B cell (primary cell): ENCODE data around the gene WDR35. TPM values are rescaled to one million over a fixed set of nuclear protein-coding genes. Genes with fewer than 3 reads are reported as not detected.
A peak's percentile ranks its signal among the peaks of the same experiment; 100 is the strongest.

Experiments
- ATAC-seq: fragments of 200-7000 bp; cut with Tn5 transposase; one replicate; pipeline ENCODE4 v1.10.0; 2021; ENCODE audit warnings: low read depth, mild to moderate bottlenecking, moderate number of reproducible peaks, moderate library complexity
- CTCF ChIA-PET: fragments of 350-600 bp; sonication (Branson Sonifier 250); formaldehyde crosslinking; loops from one replicate; lab custom pipeline; 2021; ENCODE audit warnings: antibody characterized with exemption, inconsistent platforms; lab: Charles Lee
- POLR2A ChIA-PET: fragments of 350-600 bp; sonication (Branson Sonifier 250); formaldehyde crosslinking; loops from one replicate; lab custom pipeline; 2021; ENCODE audit warnings: antibody characterized with exemption; lab: Charles Lee
- DNase-seq: peaks from one replicate; pipeline ENCODE4 v3.0.0; 2013
- H2AFZ ChIP-seq: 2 replicates; pipeline ENCODE4 v1.6.1; 2012; ENCODE audit warnings: mild to moderate bottlenecking, low read depth, low read length; ENCODE audit not compliant: insufficient read depth, poor library complexity, severe bottlenecking
- H3K27ac ChIP-seq, 2 donors: 1 replicate in 1 of 2; 2 replicates in 1 of 2; pipeline ENCODE4 v1.5.1; 2012 to 2013; ENCODE audit warnings: low read length in 2 of 2, mild to moderate bottlenecking in 2 of 2, moderate library complexity in 1 of 2
- H3K27me3 ChIP-seq, 4 experiments: fragments of 200-600 bp in 1 of 4; sonication (generic) in 1 of 4; replicated peaks in 1 of 4; 1 replicate in 2 of 4; 2 replicates in 2 of 4; pipeline versions ENCODE4 v1.6.1 to v1.7.0; 2013 to 2016; ENCODE audit warnings: low read length in 3 of 4, mild to moderate bottlenecking in 2 of 4, mixed read lengths in 1 of 4, moderate library complexity in 1 of 4; ENCODE audit not compliant: insufficient read depth in 4 of 4, control insufficient read depth in 3 of 4; ENCODE audit errors: control extremely low read depth in 1 of 4
- H3K36me3 ChIP-seq, 2 experiments: replicated peaks in 1 of 2; 1 replicate in 1 of 2; 2 replicates in 1 of 2; pipeline versions ENCODE4 v1.6.1 to v1.7.1; 2013; ENCODE audit warnings: low read length in 1 of 2; ENCODE audit not compliant: insufficient read depth in 2 of 2, control insufficient read depth in 1 of 2; ENCODE audit errors: control extremely low read depth in 1 of 2, extremely low read depth in 1 of 2
- H3K4me1 ChIP-seq, 2 donors: fragments of 200-600 bp in 1 of 2; sonication (generic) in 1 of 2; 1 replicate in 1 of 2; 2 replicates in 1 of 2; pipeline versions ENCODE4 v1.5.1 to v1.6.1; 2013 to 2017; ENCODE audit warnings: low read length in 2 of 2; ENCODE audit not compliant: control insufficient read depth in 2 of 2, insufficient read depth in 2 of 2
- H3K4me2 ChIP-seq: replicated peaks from 2 replicates; pipeline ENCODE3; 2012; ENCODE audit warnings: mild to moderate bottlenecking, low read depth, low read length; ENCODE audit not compliant: poor library complexity, severe bottlenecking
- H3K4me3 ChIP-seq, 5 experiments: fragments of 200-600 bp in 1 of 5; sonication (generic) in 1 of 5; 1 replicate in 3 of 5; 2 replicates in 2 of 5; pipeline versions ENCODE4 v1.5.1 to v1.7.0; 2011 to 2016; ENCODE audit warnings: low read length in 4 of 5, mild to moderate bottlenecking in 4 of 5, low read depth in 2 of 5, control low read depth in 1 of 5, moderate library complexity in 1 of 5; ENCODE audit not compliant: insufficient read depth in 1 of 5; ENCODE audit errors: control extremely low read depth in 1 of 5, extremely low read depth in 1 of 5
- H3K79me2 ChIP-seq: fragments of 200-600 bp; sonication (generic); one replicate; pipeline ENCODE4 v1.6.0; 2016; ENCODE audit warnings: low read length; ENCODE audit not compliant: control insufficient read depth, insufficient read depth
- H3K9ac ChIP-seq: fragments of 200-600 bp; sonication (generic); 2 replicates; pipeline ENCODE4 v1.6.1; 2017; ENCODE audit warnings: mild to moderate bottlenecking, low read length, moderate library complexity
- H3K9me3 ChIP-seq, 3 donors: one replicate each; pipeline versions ENCODE4 v1.6.1 to v1.7.1; 2013; ENCODE audit warnings: low read length in 2 of 3; ENCODE audit not compliant: control insufficient read depth in 2 of 3, insufficient read depth in 1 of 3; ENCODE audit errors: control extremely low read depth in 1 of 3
- H4K20me1 ChIP-seq: 2 replicates; pipeline ENCODE4 v1.6.0; 2012; ENCODE audit warnings: mild to moderate bottlenecking, low read length; ENCODE audit not compliant: insufficient read depth, control insufficient read depth, poor library complexity, severe bottlenecking
- H3K27ac Mint-ChIP-seq: one replicate; pipeline ENCODE4 v1.8.0; 2021; ENCODE audit warnings: mixed read lengths
- H3K27me3 Mint-ChIP-seq: one replicate; pipeline ENCODE4 v1.8.0; 2021; ENCODE audit warnings: mixed read lengths
- H3K4me1 Mint-ChIP-seq: one replicate; pipeline ENCODE4 v1.8.0; 2021; ENCODE audit warnings: mixed read lengths
- H3K4me3 Mint-ChIP-seq: one replicate; pipeline ENCODE4 v1.8.0; 2021; ENCODE audit warnings: mixed read lengths
- H3K9me3 Mint-ChIP-seq: one replicate; pipeline ENCODE4 v1.8.0; 2022; ENCODE audit warnings: mixed read lengths; ENCODE audit not compliant: insufficient read depth
- EZH2 ChIP-seq: IDR thresholded peaks from 2 replicates; pipeline ENCODE4 v1.6.1; 2012; ENCODE audit warnings: borderline replicate concordance, low read depth, mild to moderate bottlenecking, moderate library complexity, low read length; ENCODE audit not compliant: insufficient read depth, poor library complexity, severe bottlenecking
- WGBS: methylation state at CpG from one replicate; pipeline ENCODE4 v1.1.5; 2013; ENCODE audit warnings: missing lambda C conversion rate; ENCODE audit not compliant: insufficient coverage; 5-methylcytosine and 5-hydroxymethylcytosine counted together
- intact Hi-C: fragments of 100-400 bp; cut with micrococcal nuclease; formaldehyde crosslinking; loops from one replicate; pipeline ENCODE4 v1.10.0; 2022
- polyA plus RNA-seq: library from polyadenylated mRNA; depleted of rRNA; stranded (reverse); fragments of >200 nt; gene quantifications from 2 replicates; pipeline ENCODE4 v1.2.3, GENCODE V29; 2012
- total RNA-seq, 2 donors: library from RNA; stranded (reverse); fragments of 120-200 nt in 1 of 2; gene quantifications; 1 replicate in 1 of 2; 2 replicates in 1 of 2; pipeline versions ENCODE4 v1.2.3 to v1.2.4, GENCODE V29; 2013 to 2022
- TF ChIP-seq, protein P1 (sequence below): fragments of 200-600 bp; IDR thresholded peaks from one replicate; pipeline ENCODE4 v1.8.0; 2022; ENCODE audit warnings: antibody characterized with exemption, mild to moderate bottlenecking

The WDR35 gene
- total and polyA plus RNA-seq, 2 donors (not counting 1 experiment from before 2014, with no cell fraction given), result 2.4 to 9.4 TPM

GRCh38 chr2:19899985-19900930, 89.6 kb downstream of the WDR35 start:
- peak; percentile 32 for DNase-seq

More at GRCh38 chr2:19899985-19900930, 89.6 kb downstream of the WDR35 start:
- peaks cover 3% of the 10 kb centered on the region for H3K27me3 Mint-ChIP-seq
- intact Hi-C loops, result loop anchor here (2.0 to 5.0 kb wide), 3 partner anchors 547 to 922 kb away; partner anchors contain the start of genes HS1BP3, LDAH and RHOB
- Histone ChIP-seq H3K36me3 (peaks cover 0 to 1% of the 10 kb centered on the region in 2 experiments), H2AFZ (peak overlapping the region; percentile 94), H3K4me3 (peak overlapping the region; percentile 79 to 99 (median 93)), H3K9me3 (no peaks in the 10 kb centered on the region), H3K27me3 (no peaks in the 10 kb centered on the region), H3K4me2 (peak overlapping the region; percentile 73), H3K9ac (peak overlapping the region; percentile 92), H3K4me1 (peaks cover 19 to 33% of the 10 kb centered on the region in 2 donors), H3K27ac (peak overlapping the region; percentile 92 to 94), H3K79me2 (peaks cover 52% of the 10 kb centered on the region), H4K20me1 (peaks cover 18% of the 10 kb centered on the region)
- no peak for ATAC-seq
- 39% methylated on average over 3 of the region's 11 CpGs for WGBS
- TF ChIP-seq, protein P1, sequence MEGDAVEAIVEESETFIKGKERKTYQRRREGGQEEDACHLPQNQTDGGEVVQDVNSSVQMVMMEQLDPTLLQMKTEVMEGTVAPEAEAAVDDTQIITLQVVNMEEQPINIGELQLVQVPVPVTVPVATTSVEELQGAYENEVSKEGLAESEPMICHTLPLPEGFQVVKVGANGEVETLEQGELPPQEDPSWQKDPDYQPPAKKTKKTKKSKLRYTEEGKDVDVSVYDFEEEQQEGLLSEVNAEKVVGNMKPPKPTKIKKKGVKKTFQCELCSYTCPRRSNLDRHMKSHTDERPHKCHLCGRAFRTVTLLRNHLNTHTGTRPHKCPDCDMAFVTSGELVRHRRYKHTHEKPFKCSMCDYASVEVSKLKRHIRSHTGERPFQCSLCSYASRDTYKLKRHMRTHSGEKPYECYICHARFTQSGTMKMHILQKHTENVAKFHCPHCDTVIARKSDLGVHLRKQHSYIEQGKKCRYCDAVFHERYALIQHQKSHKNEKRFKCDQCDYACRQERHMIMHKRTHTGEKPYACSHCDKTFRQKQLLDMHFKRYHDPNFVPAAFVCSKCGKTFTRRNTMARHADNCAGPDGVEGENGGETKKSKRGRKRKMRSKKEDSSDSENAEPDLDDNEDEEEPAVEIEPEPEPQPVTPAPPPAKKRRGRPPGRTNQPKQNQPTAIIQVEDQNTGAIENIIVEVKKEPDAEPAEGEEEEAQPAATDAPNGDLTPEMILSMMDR, result no peak
- TF ChIP-seq EZH2, result no peak
- H3K4me1 Mint-ChIP-seq, result peaks cover 51% of the 10 kb centered on the region
- H3K27ac Mint-ChIP-seq, result peak overlapping the region; percentile 99
- CTCF ChIA-PET, result no interaction called here
- POLR2A ChIA-PET, result no interaction called here
- peak overlapping the region; percentile 99 for H3K4me3 Mint-ChIP-seq
- no peaks in the 10 kb centered on the region for H3K9me3 Mint-ChIP-seq
